ENCODE data around the gene ADGRD2.

The ADGRD2 gene

GRCh38 chr9:124510650-124511425 lies 60.6 kb downstream of the ADGRD2 start:
- Histone ChIP-seq H3K27ac (ENCODE audit: low read length) (no peak overlapping the region), H3K9me3 (ENCODE audit: control insufficient read depth in 1 of 2, low read length in 2 of 2) (no peaks in the 10 kb centered on the region), H3K36me3 (ENCODE audit: control insufficient read depth in 1 of 2, insufficient read depth in 2 of 2, low read length in 2 of 2) (no peaks in the 10 kb centered on the region), H3K27me3 (ENCODE audit: low read depth, low read length) (peaks cover 9% of the 10 kb centered on the region), H3K4me3 (ENCODE audit: low read depth in 1 of 2, low read length in 2 of 2) (no peak overlapping the region), H3K4me1 (ENCODE audit: control insufficient read depth in 1 of 2, insufficient read depth in 2 of 2, low read length in 2 of 2) (no peaks in the 10 kb centered on the region)

DNA sequence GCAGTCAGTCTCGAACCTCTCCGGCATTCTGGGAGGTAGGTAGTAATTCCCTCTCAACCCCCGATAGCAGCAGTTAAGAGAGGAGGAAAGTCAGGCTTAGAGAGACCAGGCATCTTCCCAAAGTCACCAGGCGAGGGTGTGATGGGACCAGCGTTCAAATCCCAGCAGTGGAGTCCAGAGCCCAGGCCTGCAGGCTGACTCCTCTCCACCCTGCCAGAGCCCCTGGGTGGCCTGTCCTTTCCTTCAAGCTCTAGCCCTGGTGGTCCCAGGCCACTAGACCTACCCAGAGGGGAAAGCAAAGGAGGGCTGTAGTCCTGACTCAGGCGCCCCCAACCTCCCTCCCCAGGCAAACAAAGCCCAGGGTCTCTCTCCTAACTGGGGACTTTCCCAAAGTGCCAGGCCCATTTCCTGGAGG lies 61.2 kb downstream of the ADGRD2 start:
- peaks cover 6% of the 10 kb centered on the region for H3K27me3 ChIP-seq (ENCODE audit: low read depth, low read length)
- H3K4me3 ChIP-seq (ENCODE audit: low read depth in 1 of 2, low read length in 2 of 2): no peak overlapping the region
- no peak overlapping the region for H3K27ac ChIP-seq (ENCODE audit: low read length)
- no peaks in the 10 kb centered on the region for H3K9me3 ChIP-seq (ENCODE audit: control insufficient read depth in 1 of 2, low read length in 2 of 2)
- no peaks in the 10 kb centered on the region for H3K4me1 ChIP-seq (ENCODE audit: control insufficient read depth in 1 of 2, insufficient read depth in 2 of 2, low read length in 2 of 2)
- H3K36me3 ChIP-seq (ENCODE audit: control insufficient read depth in 1 of 2, insufficient read depth in 2 of 2, low read length in 2 of 2): no peaks in the 10 kb centered on the region

GRCh38 chr9:124511891-124512805 lies 61.9 kb downstream of the ADGRD2 start:
- no peaks in the 10 kb centered on the region for H3K9me3 ChIP-seq (ENCODE audit: control insufficient read depth in 1 of 2, low read length in 2 of 2)
- H3K36me3 ChIP-seq (ENCODE audit: control insufficient read depth in 1 of 2, insufficient read depth in 2 of 2, low read length in 2 of 2): no peaks in the 10 kb centered on the region
- peaks cover 6% of the 10 kb centered on the region for H3K27me3 ChIP-seq (ENCODE audit: low read depth, low read length)
- H3K4me3 ChIP-seq (ENCODE audit: low read depth in 1 of 2, low read length in 2 of 2): no peak overlapping the region
- no peaks in the 10 kb centered on the region for H3K4me1 ChIP-seq (ENCODE audit: control insufficient read depth in 1 of 2, insufficient read depth in 2 of 2, low read length in 2 of 2)
- H3K27ac ChIP-seq (ENCODE audit: low read length): no peak overlapping the region

- H3K9me3 ChIP-seq (ENCODE audit: control insufficient read depth in 1 of 2, low read length in 2 of 2): no peaks in the 10 kb centered on the region
- peaks cover 6% of the 10 kb centered on the region for H3K27me3 ChIP-seq (ENCODE audit: low read depth, low read length)
- no peaks in the 10 kb centered on the region for H3K4me1 ChIP-seq (ENCODE audit: control insufficient read depth in 1 of 2, insufficient read depth in 2 of 2, low read length in 2 of 2)
- no peaks in the 10 kb centered on the region for H3K36me3 ChIP-seq (ENCODE audit: control insufficient read depth in 1 of 2, insufficient read depth in 2 of 2, low read length in 2 of 2)
- no peak overlapping the region for H3K27ac ChIP-seq (ENCODE audit: low read length)
- H3K4me3 ChIP-seq (ENCODE audit: low read depth in 1 of 2, low read length in 2 of 2): no peak overlapping the region
These were observed 62.6 kb downstream of the ADGRD2 start for GRCh38 chr9:124512806-124513204.

DNA sequence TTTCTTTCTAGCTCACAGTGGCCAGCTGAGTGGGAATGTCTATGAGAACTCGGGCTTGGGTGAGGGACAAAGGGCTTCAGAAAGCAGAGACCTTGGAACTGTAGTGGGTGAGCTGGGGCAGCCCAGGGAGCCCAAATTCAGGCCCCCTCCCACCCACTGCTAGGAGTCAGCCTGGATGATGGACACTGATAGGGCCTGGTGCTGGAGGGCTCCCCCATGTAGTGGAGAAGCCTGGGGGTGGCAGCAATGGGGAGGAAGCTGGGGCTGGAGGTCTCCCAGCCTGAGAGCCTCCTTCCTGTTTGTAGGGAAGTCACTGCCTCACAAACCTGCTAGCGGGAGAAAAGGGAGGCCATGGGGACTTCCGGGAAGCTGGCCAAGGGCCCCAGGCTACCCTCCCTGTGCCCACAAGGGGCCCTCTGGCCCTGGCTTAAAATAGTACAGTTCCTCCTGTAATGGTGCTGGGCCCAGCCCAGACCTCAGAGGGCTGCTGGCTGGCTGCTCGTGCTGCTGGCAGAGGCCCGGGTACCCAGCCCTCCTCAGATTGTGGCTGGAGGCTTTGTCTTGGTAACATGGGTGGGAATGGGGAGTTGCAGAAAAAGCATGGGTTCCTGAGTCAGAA lies 63.2 kb downstream of the ADGRD2 start:
- Histone ChIP-seq H3K27ac (ENCODE audit: low read length) (no peak overlapping the region), H3K4me1 (ENCODE audit: control insufficient read depth in 1 of 2, insufficient read depth in 2 of 2, low read length in 2 of 2) (no peaks in the 10 kb centered on the region), H3K4me3 (ENCODE audit: low read depth in 1 of 2, low read length in 2 of 2) (no peak overlapping the region), H3K9me3 (ENCODE audit: control insufficient read depth in 1 of 2, low read length in 2 of 2) (no peaks in the 10 kb centered on the region), H3K36me3 (ENCODE audit: control insufficient read depth in 1 of 2, insufficient read depth in 2 of 2, low read length in 2 of 2) (no peaks in the 10 kb centered on the region), H3K27me3 (ENCODE audit: low read depth, low read length) (peaks cover 6% of the 10 kb centered on the region)

DNA sequence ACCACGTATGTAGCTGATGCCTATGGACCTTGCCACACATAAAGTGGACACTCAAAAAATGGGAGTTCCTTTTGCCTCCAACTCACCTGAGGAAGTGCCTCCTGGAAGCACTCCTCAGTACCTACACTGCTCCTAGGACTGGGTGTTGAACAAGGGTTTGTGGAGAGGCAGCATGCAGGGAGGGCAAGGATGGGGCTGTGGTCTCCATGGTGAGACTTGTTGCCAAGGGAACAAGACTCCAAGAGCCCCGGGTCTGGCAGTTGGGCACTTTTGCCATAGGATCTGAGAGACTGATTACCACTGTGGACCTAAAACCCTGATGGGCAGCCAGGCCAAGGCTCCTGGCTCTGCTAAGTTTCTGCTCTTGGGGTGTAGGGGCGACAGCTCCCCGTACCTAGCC lies 63.9 kb downstream of the ADGRD2 start:
- H3K9me3 ChIP-seq (ENCODE audit: control insufficient read depth in 1 of 2, low read length in 2 of 2): no peaks in the 10 kb centered on the region
- no peak overlapping the region for H3K27ac ChIP-seq (ENCODE audit: low read length)
- H3K4me3 ChIP-seq (ENCODE audit: low read depth in 1 of 2, low read length in 2 of 2): no peak overlapping the region
- no peaks in the 10 kb centered on the region for H3K4me1 ChIP-seq (ENCODE audit: control insufficient read depth in 1 of 2, insufficient read depth in 2 of 2, low read length in 2 of 2)
- no peaks in the 10 kb centered on the region for H3K36me3 ChIP-seq (ENCODE audit: control insufficient read depth in 1 of 2, insufficient read depth in 2 of 2, low read length in 2 of 2)
- peaks cover 6% of the 10 kb centered on the region for H3K27me3 ChIP-seq (ENCODE audit: low read depth, low read length)

- Histone ChIP-seq H3K4me3 (ENCODE audit: low read depth in 1 of 2, low read length in 2 of 2) (no peak overlapping the region), H3K9me3 (ENCODE audit: control insufficient read depth in 1 of 2, low read length in 2 of 2) (no peaks in the 10 kb centered on the region), H3K4me1 (ENCODE audit: control insufficient read depth in 1 of 2, insufficient read depth in 2 of 2, low read length in 2 of 2) (no peaks in the 10 kb centered on the region), H3K27me3 (ENCODE audit: low read depth, low read length) (peaks cover 6% of the 10 kb centered on the region), H3K27ac (ENCODE audit: low read length) (no peak overlapping the region), H3K36me3 (ENCODE audit: control insufficient read depth in 1 of 2, insufficient read depth in 2 of 2, low read length in 2 of 2) (no peaks in the 10 kb centered on the region)
These were observed 64.6 kb downstream of the ADGRD2 start for GRCh38 chr9:124514874-124515273.

- Histone ChIP-seq H3K4me3 (ENCODE audit: low read depth in 1 of 2, low read length in 2 of 2) (no peak overlapping the region), H3K27ac (ENCODE audit: low read length) (no peak overlapping the region), H3K4me1 (ENCODE audit: control insufficient read depth in 1 of 2, insufficient read depth in 2 of 2, low read length in 2 of 2) (no peaks in the 10 kb centered on the region), H3K27me3 (ENCODE audit: low read depth, low read length) (no peaks in the 10 kb centered on the region), H3K9me3 (ENCODE audit: control insufficient read depth in 1 of 2, low read length in 2 of 2) (no peaks in the 10 kb centered on the region), H3K36me3 (ENCODE audit: control insufficient read depth in 1 of 2, insufficient read depth in 2 of 2, low read length in 2 of 2) (no peaks in the 10 kb centered on the region)
These were observed 67.3 kb downstream of the ADGRD2 start for GRCh38 chr9:124517600-124517999.

GRCh38 chr9:124518116-124518515 lies 67.9 kb downstream of the ADGRD2 start:
- Histone ChIP-seq H3K36me3 (ENCODE audit: control insufficient read depth in 1 of 2, insufficient read depth in 2 of 2, low read length in 2 of 2) (no peaks in the 10 kb centered on the region), H3K27ac (ENCODE audit: low read length) (no peak overlapping the region), H3K4me1 (ENCODE audit: control insufficient read depth in 1 of 2, insufficient read depth in 2 of 2, low read length in 2 of 2) (no peaks in the 10 kb centered on the region), H3K9me3 (ENCODE audit: control insufficient read depth in 1 of 2, low read length in 2 of 2) (no peaks in the 10 kb centered on the region), H3K27me3 (ENCODE audit: low read depth, low read length) (no peaks in the 10 kb centered on the region), H3K4me3 (ENCODE audit: low read depth in 1 of 2, low read length in 2 of 2) (no peak overlapping the region)

- no peak overlapping the region for H3K27ac ChIP-seq (ENCODE audit: low read length)
- H3K27me3 ChIP-seq (ENCODE audit: low read depth, low read length): no peaks in the 10 kb centered on the region
- H3K4me3 ChIP-seq (ENCODE audit: low read depth in 1 of 2, low read length in 2 of 2): no peak overlapping the region
- no peaks in the 10 kb centered on the region for H3K4me1 ChIP-seq (ENCODE audit: control insufficient read depth in 1 of 2, insufficient read depth in 2 of 2, low read length in 2 of 2)
- no peaks in the 10 kb centered on the region for H3K9me3 ChIP-seq (ENCODE audit: control insufficient read depth in 1 of 2, low read length in 2 of 2)
- H3K36me3 ChIP-seq (ENCODE audit: control insufficient read depth in 1 of 2, insufficient read depth in 2 of 2, low read length in 2 of 2): peaks cover 3 to 4% of the 10 kb centered on the region in 2 donors
These were observed 70.0 kb downstream of the ADGRD2 start for GRCh38 chr9:124520206-124520596.

DNA sequence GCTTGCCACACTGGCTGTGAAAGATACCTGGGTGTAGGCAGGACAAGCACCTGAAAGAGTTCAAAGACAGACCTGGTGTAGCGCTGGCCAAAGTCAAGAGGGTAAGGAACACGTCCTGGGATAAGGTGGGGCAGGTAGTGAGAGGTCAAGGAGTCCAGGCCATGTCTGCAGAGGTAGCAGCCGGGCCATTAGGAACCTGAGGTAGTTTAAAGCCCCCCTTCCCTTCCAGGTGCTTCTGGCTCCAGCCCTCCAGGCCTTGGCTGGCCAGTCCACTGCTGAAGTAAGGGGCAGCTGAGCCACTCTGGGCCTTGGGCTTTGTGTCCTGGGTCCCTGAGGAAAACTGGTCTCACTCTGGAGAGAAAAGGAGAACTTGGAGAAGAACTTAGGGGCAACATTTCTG lies 70.9 kb downstream of the ADGRD2 start:
- Histone ChIP-seq H3K4me3 (ENCODE audit: low read depth in 1 of 2, low read length in 2 of 2) (no peak overlapping the region), H3K9me3 (ENCODE audit: control insufficient read depth in 1 of 2, low read length in 2 of 2) (no peaks in the 10 kb centered on the region), H3K27me3 (ENCODE audit: low read depth, low read length) (no peaks in the 10 kb centered on the region), H3K27ac (ENCODE audit: low read length) (no peak overlapping the region), H3K36me3 (ENCODE audit: control insufficient read depth in 1 of 2, insufficient read depth in 2 of 2, low read length in 2 of 2) (peaks cover 4% of the 10 kb centered on the region in 2 donors), H3K4me1 (ENCODE audit: control insufficient read depth in 1 of 2, insufficient read depth in 2 of 2, low read length in 2 of 2) (no peaks in the 10 kb centered on the region)

Measured in muscle layer of duodenum (tissue), 2 donors.